OCI-LY1 (cell line): Measurements from ENCODE around the gene FLNC.

Experiments used
- H2AFZ ChIP-seq: fragments of 200-600 bp; sonication (generic), shearing (Covaris generic); 2 replicates; pipeline ENCODE4 v1.6.0; 2014; ENCODE audit warnings: antibody characterized with exemption, mild to moderate bottlenecking, low read length
- H3F3A ChIP-seq: fragments of 200-600 bp; sonication (generic), shearing (Covaris generic); 2 replicates; pipeline ENCODE4 v1.6.0; 2014; ENCODE audit warnings: mild to moderate bottlenecking, antibody characterized with exemption, low read length, moderate library complexity; ENCODE audit not compliant: insufficient read depth
- H3K27ac ChIP-seq: fragments of 200-600 bp; sonication (generic); 2 replicates; pipeline ENCODE4 v1.5.1; 2014; ENCODE audit warnings: low read length, mixed run types, mild to moderate bottlenecking, low read depth; ENCODE audit not compliant: poor library complexity, severe bottlenecking
- H3K27me3 ChIP-seq: fragments of 200-600 bp; sonication (generic); 2 replicates; pipeline ENCODE4 v1.6.0; 2014; ENCODE audit warnings: antibody characterized with exemption, mild to moderate bottlenecking, low read length, moderate library complexity; ENCODE audit not compliant: insufficient read depth
- H3K36me3 ChIP-seq: fragments of 200-600 bp; sonication (generic); 2 replicates; pipeline ENCODE4 v1.6.1; 2014; ENCODE audit warnings: mild to moderate bottlenecking, antibody characterized with exemption, low read length, moderate library complexity, mixed read lengths; ENCODE audit not compliant: insufficient read depth
- H3K4me1 ChIP-seq: fragments of 200-600 bp; sonication (generic); 2 replicates; pipeline ENCODE4 v1.5.1; 2014; ENCODE audit warnings: mild to moderate bottlenecking, low read length, moderate library complexity; ENCODE audit not compliant: insufficient read depth, severe bottlenecking
- H3K4me2 ChIP-seq: fragments of 200-600 bp; sonication (generic), shearing (Covaris generic); 2 replicates; pipeline ENCODE4 v1.6.1; 2014; ENCODE audit warnings: low read length
- H3K4me3 ChIP-seq: fragments of 200-600 bp; sonication (generic); 2 replicates; pipeline ENCODE4 v1.5.1; 2014; ENCODE audit warnings: low read length, low read depth, mild to moderate bottlenecking, mixed read lengths; ENCODE audit not compliant: poor library complexity, severe bottlenecking
- H3K79me2 ChIP-seq: fragments of 200-600 bp; shearing (Covaris generic); 2 replicates; pipeline ENCODE4 v1.6.1; 2016; ENCODE audit warnings: mixed run types, low read length, mixed read lengths; ENCODE audit not compliant: insufficient read depth
- H3K9ac ChIP-seq: fragments of 200-600 bp; sonication (generic), shearing (Covaris generic); 2 replicates; pipeline ENCODE4 v1.6.1; 2014; ENCODE audit warnings: mild to moderate bottlenecking, low read length, mixed read lengths
- H3K9me2 ChIP-seq: fragments of 200-600 bp; sonication (generic), shearing (Covaris generic); 2 replicates; pipeline ENCODE4 v1.6.1; 2014; ENCODE audit warnings: low read depth, mild to moderate bottlenecking, low read length, mixed read lengths
- H3K9me3 ChIP-seq: fragments of 200-600 bp; shearing (Covaris generic); 2 replicates; pipeline ENCODE4 v1.6.1; 2014; ENCODE audit warnings: low read length, mixed read lengths
- H4K20me1 ChIP-seq: fragments of 200-600 bp; sonication (generic), shearing (Covaris generic); 2 replicates; pipeline ENCODE4 v1.6.0; 2016; ENCODE audit warnings: mild to moderate bottlenecking, low read length; ENCODE audit not compliant: insufficient read depth
- CTCF ChIP-seq: fragments of 200-600 bp; sonication (generic), shearing (Covaris generic); IDR thresholded peaks from 2 replicates; pipeline ENCODE4 v1.5.1; 2017; ENCODE audit warnings: mild to moderate bottlenecking, antibody characterized with exemption, low read length, moderate library complexity, mixed read lengths
- EZH2 ChIP-seq: fragments of 200-600 bp; sonication (generic), shearing (Covaris generic); IDR thresholded peaks from 2 replicates; pipeline ENCODE4 v1.8.0; 2017; ENCODE audit warnings: borderline replicate concordance, mixed run types, mild to moderate bottlenecking, antibody characterized with exemption, low read length, moderate library complexity, mixed read lengths

Gene FLNC

GRCh38 chr7:128841171-128841690 lies 11.0 kb downstream of the FLNC start:
- no peak overlapping the region for H3K27ac ChIP-seq

DNA sequence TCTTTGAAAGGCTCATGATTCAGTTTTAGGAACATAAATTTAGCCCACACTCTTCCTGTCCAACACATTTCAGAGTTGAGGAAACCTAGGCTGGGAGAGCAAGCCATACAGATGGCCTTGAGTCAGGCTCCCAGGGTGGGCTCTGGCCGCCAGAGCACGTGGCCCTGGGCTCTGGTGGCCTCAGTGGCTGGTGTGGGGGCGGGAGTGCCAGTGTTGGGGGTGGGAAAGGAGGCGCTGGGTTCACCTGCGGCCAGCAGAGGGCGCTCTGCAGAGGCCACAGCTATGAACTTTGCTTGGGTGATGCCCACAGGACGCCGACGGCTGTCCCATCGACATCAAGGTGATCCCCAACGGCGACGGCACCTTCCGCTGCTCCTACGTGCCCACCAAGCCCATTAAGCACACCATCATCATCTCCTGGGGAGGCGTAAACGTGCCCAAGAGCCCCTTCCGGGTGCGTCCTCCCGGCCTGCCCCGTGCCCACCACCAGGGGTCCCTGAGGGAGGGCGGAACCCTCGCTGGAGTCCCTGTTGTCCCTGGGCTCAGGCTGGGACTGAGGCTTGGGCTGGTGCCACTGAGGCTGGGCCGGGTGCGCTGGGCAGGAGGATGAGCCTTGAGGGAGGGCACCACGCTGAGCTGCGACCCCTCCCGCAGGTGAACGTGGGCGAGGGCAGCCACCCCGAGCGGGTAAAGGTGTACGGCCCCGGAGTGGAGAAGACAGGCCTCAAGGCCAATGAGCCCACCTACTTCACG lies 11.9 kb downstream of the FLNC start:
- no peaks in the 10 kb centered on the region for H3K9me3 ChIP-seq
- peaks cover 3% of the 10 kb centered on the region for H3K4me1 ChIP-seq
- H3F3A ChIP-seq = no peaks in the 10 kb centered on the region
- no peaks in the 10 kb centered on the region; the same call in 1 of the 2 replicates for H3K27me3 ChIP-seq
- H4K20me1 ChIP-seq = no peaks in the 10 kb centered on the region
- no peak overlapping the region for H3K27ac ChIP-seq
- no peak overlapping the region for H3K4me2 ChIP-seq
- H3K36me3 ChIP-seq = no peaks in the 10 kb centered on the region
- no peak overlapping the region for H2AFZ ChIP-seq
- TF ChIP-seq CTCF (peak; percentile 99), EZH2 (no peak)
- no peak overlapping the region for H3K9ac ChIP-seq
- no peaks in the 10 kb centered on the region for H3K9me2 ChIP-seq
- no peaks in the 10 kb centered on the region for H3K79me2 ChIP-seq
- H3K4me3 ChIP-seq = no peak overlapping the region

More at GRCh38 chr7:128841171-128841690, 11.0 kb downstream of the FLNC start:
- Histone ChIP-seq H3K4me2 (no peak overlapping the region), H3K9me2 (no peaks in the 10 kb centered on the region), H2AFZ (no peak overlapping the region), H3K79me2 (no peaks in the 10 kb centered on the region), H3K36me3 (no peaks in the 10 kb centered on the region), H3K4me1 (peaks cover 3% of the 10 kb centered on the region), H3K27me3 (no peaks in the 10 kb centered on the region; the same call in 1 of the 2 replicates), H3K9me3 (no peaks in the 10 kb centered on the region), H3K9ac (no peak overlapping the region), H4K20me1 (no peaks in the 10 kb centered on the region), H3F3A (no peaks in the 10 kb centered on the region), H3K4me3 (no peak overlapping the region)
- no peak for TF ChIP-seq CTCF
- TF ChIP-seq EZH2 = no peak

GRCh38 chr7:128842674-128843641 lies 12.8 kb downstream of the FLNC start:
- Histone ChIP-seq H4K20me1 (no peaks in the 10 kb centered on the region), H3K9ac (no peak overlapping the region), H3K27ac (no peak overlapping the region), H2AFZ (no peak overlapping the region), H3K9me3 (no peaks in the 10 kb centered on the region), H3F3A (no peaks in the 10 kb centered on the region), H3K4me2 (no peak overlapping the region), H3K4me3 (no peak overlapping the region), H3K4me1 (peaks cover 3% of the 10 kb centered on the region), H3K27me3 (no peaks in the 10 kb centered on the region; the same call in 1 of the 2 replicates), H3K9me2 (no peaks in the 10 kb centered on the region), H3K36me3 (no peaks in the 10 kb centered on the region), H3K79me2 (no peaks in the 10 kb centered on the region)
- 0 out of 2 replicates have a peak, but pooled peaks have one; percentile 58 for TF ChIP-seq EZH2
- no peak for TF ChIP-seq CTCF
